ENCODE data around the gene EVX2. TPM values are rescaled to one million over a fixed set of nuclear protein-coding genes. Genes with fewer than 3 reads are reported as not detected.

The EVX2 gene
- total RNA-seq, 2 experiments from 2014 or later, result not detected

DNA sequence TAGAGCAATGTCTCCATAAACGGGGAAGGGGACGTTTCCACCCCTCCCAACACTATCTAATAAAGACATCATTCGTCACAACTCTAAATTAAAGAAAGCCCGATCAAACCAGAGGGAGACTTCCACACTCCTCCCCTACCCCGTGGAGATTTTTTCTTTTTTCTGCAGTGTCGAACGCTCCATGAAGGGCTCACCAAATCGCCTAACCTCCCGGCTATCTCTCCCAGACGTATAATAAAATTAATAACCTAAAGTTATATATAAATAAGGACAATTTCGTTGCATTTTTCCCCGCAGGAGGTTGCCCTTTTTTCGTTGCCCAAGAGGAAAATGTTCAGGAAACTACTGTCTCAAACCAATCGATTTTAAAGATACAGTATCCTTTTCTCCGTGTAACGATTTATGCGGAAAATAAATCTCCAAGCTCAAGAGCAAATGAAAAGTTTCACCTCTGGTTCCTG, 2.4 kb downstream of the EVX2 start:
- intact Hi-C loops (cut with micrococcal nuclease), result loop anchor here (2.0 kb wide), 1 partner anchor 15 kb away; no protein-coding TSS in a partner anchor
- H3K36me3 Mint-ChIP-seq, result peaks cover 39% of the 10 kb centered on the region
- no peak for DNase-seq
- peaks cover 17% of the 10 kb centered on the region for H3K4me1 Mint-ChIP-seq (ENCODE audit: low read depth)
- peak overlapping the region; percentile 45 for H3K4me3 Mint-ChIP-seq
- peaks cover 74% of the 10 kb centered on the region for H3K27me3 Mint-ChIP-seq
- ChIA-PET CTCF (interaction anchor here (2.0 kb wide), 1 partner anchor 16 kb away, joined by 7 read pairs; no protein-coding TSS in a partner anchor), POLR2A (no interaction called here)
- H3K9me3 Mint-ChIP-seq, result peaks cover 18% of the 10 kb centered on the region
- peak overlapping the region; percentile 52 for H3K27ac Mint-ChIP-seq

DNA sequence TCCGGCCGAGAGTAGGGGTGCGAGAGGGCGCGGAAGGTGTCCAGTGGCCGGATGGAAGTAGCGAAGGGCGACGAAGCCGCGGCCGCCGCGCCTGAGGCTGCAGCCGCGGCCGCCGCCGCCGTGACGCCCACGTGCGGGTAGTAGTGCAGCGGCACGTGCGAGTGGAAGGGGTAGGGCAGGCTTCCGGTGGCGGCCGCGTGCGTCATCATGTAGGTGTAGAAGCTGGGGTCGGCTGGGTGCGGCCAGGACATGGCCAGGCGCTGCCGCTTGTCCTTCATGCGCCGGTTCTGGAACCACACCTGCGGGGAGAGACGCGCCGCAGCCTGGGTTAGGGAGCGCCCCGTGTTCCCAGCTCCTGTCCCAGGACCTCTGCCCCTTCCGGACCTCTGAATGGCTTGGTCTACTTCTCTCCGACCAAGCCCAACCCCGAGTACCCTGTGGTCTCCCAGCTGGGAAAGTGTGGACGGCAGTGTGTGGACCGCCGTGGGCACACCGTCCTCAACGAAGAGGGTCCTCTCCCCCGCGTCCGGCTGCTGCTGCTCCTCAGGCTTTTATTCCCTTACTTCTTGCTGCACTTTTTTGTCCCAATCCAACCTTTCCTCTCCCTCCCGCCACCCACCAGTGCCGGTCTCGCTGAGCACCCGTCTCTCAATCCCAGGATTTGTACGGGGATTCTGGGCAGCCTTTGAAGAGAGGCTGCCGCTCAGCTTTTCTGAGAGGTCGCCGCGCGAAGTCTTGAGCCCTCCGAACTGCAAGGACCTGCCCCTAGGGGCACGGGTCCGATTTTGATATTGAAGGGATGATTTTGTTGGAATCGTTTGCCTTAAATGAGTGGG, 3.0 kb downstream of the EVX2 start:
- H3K4me3 Mint-ChIP-seq, result peak overlapping the region; percentile 45
- intact Hi-C loops (cut with micrococcal nuclease), result loop anchor here (2.0 kb wide), 1 partner anchor 16 kb away; no protein-coding TSS in a partner anchor

DNA sequence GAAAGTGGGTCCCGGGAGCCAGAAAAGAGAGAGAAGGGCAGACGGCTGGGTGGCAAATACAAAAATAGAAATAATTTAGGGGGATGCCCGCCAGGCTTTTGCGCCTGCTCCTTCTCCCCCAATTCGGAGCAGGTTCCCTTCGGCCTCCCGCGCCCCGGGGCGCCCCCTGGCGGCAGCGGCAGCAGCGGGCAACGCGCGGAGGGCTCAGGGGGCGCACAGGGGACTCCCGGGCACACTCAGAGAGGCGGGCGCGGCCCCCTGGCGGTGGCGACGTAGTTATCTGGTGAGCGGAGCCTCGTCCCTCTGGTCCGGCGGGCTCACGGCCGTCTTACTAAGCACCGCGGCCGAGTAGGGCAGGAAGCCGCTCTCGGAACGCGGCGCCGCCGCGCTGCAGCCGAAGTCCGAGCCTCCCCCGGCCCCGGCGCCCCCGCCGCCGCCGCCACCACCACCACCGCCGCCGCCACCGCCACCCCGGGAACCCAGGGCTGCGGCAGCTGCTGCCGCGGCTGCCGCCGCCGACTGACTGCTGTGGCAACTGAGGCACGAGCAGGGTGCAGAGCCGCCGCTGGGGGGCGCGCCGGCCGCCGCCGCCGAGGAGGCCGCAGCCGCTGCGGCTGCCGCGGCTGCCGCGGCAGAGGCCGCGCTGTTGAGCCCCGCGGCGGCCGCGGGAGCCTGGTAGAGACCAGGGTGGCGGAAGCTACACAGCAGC, 3.8 kb downstream of the EVX2 start:
- CTCF ChIA-PET, result interaction anchor here (0.7 to 1.2 kb wide), 3 partner anchors 14 to 18 kb away, joined by 3 read pairs; no protein-coding TSS in a partner anchor
- DNase-seq, result no peak
- intact Hi-C loops (cut with micrococcal nuclease), result loop anchor here (2.0 kb wide), 1 partner anchor 17 kb away; no protein-coding TSS in a partner anchor
- Mint-ChIP-seq H3K27me3 (peaks cover 74% of the 10 kb centered on the region), H3K27ac (peak overlapping the region; percentile 42), H3K4me3 (peak overlapping the region; percentile 30), H3K4me1 (ENCODE audit: low read depth) (peaks cover 17% of the 10 kb centered on the region), H3K36me3 (peaks cover 39% of the 10 kb centered on the region), H3K9me3 (peaks cover 22% of the 10 kb centered on the region)
- POLR2A ChIA-PET, result interaction anchor here (0.6 kb wide), 1 partner anchor 380 kb away, joined by 3 read pairs; no protein-coding TSS in a partner anchor

More for the DNA sequence above, 3.0 kb downstream of the EVX2 start:
- Mint-ChIP-seq H3K36me3 (peaks cover 39% of the 10 kb centered on the region), H3K9me3 (peaks cover 19% of the 10 kb centered on the region), H3K27ac (peak overlapping the region; percentile 52), H3K4me1 (ENCODE audit: low read depth) (peaks cover 17% of the 10 kb centered on the region), H3K27me3 (peaks cover 75% of the 10 kb centered on the region)
- CTCF ChIA-PET, result interaction anchor here (0.9 to 2.0 kb wide), 3 partner anchors 15 to 17 kb away, joined by 3 to 7 read pairs (median 3); no protein-coding TSS in a partner anchor
- POLR2A ChIA-PET, result no interaction called here
- DNase-seq, result no peak

DNA sequence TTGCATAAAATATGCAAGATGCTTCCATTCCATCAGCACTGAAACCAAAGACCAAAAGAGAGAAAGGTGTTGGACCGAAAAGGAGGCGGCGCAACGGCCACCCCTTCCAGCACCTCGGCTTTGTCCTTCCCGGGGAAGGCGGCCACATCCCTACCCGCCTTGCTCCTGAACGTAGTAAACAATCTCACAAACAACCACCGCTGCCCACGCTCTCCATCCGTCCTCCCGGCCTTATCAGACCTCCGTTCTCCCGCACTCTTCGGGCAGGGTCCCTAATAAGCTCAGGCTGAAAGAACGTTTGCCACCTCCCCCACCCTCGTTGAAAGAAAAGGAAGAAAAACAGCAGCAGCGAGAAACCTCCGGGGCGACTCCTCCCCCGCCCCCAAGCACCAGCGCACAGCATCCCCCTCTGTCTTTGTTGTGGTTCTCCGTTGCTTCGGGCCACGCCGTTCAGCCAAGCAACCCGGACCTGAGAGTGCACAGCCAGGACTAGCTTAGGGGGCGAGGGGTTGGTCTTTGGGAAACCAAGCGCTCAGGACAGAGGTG, 4.4 kb downstream of the EVX2 start:
- peaks cover 74% of the 10 kb centered on the region for H3K27me3 Mint-ChIP-seq
- POLR2A ChIA-PET, result interaction anchor here (0.6 kb wide), 1 partner anchor 380 kb away, joined by 3 read pairs; no protein-coding TSS in a partner anchor
- CTCF ChIA-PET, result interaction anchor here (0.7 to 1.2 kb wide), 2 partner anchors 14 to 18 kb away, joined by 3 read pairs; no protein-coding TSS in a partner anchor
- H3K36me3 Mint-ChIP-seq, result peaks cover 39% of the 10 kb centered on the region
- H3K27ac Mint-ChIP-seq, result peak overlapping the region; percentile 42
- intact Hi-C loops (cut with micrococcal nuclease), result no loop called here
- H3K9me3 Mint-ChIP-seq, result peaks cover 22% of the 10 kb centered on the region
- no peak for DNase-seq
- peaks cover 17% of the 10 kb centered on the region for H3K4me1 Mint-ChIP-seq (ENCODE audit: low read depth)
- H3K4me3 Mint-ChIP-seq, result peak overlapping the region; percentile 30

DNA sequence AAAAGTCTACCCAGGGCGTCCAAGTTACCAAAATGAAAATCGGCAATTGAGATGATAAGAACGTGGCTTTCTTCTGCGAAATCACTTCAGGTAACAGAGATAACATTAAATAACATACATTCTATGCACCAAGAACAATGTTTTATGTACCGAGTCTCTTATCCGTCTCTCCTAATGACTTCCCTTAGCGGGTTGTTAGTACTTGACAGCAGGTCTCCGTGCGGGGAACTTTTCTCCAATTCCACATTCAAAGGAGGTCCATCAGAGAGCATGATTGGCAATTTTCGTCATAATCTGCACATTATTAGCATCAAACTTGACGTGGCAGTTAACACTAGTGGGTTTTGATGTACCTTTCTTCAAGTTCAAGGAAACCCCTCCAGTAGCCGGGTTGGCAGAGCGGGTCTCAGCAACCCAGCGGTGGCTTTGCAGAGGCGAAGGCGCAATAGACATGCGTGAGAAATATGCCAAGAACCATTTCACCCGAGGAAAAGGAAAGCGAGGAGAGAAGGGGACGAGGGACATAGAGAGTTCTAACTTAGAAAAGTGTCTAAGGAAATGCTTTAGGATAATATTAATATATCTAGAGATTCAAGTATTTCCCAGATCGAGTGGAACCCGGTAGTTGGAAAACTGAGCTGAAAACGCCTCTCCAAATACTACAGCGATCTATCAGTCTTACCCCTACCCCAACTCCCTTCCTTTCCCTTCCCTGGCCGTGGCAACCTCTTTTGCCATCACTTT, 5.0 kb downstream of the EVX2 start:
- CTCF ChIA-PET, result interaction anchor here (0.7 kb wide), 1 partner anchor 15 kb away, joined by 3 read pairs; no protein-coding TSS in a partner anchor
- Mint-ChIP-seq H3K27ac (peak overlapping the region; percentile 2), H3K4me1 (ENCODE audit: low read depth) (peaks cover 17% of the 10 kb centered on the region), H3K9me3 (peaks cover 17% of the 10 kb centered on the region), H3K4me3 (peak overlapping the region; percentile 30), H3K36me3 (peaks cover 34% of the 10 kb centered on the region), H3K27me3 (peaks cover 73% of the 10 kb centered on the region)
- no peak for DNase-seq
- POLR2A ChIA-PET, result no interaction called here
- intact Hi-C loops (cut with micrococcal nuclease), result no loop called here

DNA sequence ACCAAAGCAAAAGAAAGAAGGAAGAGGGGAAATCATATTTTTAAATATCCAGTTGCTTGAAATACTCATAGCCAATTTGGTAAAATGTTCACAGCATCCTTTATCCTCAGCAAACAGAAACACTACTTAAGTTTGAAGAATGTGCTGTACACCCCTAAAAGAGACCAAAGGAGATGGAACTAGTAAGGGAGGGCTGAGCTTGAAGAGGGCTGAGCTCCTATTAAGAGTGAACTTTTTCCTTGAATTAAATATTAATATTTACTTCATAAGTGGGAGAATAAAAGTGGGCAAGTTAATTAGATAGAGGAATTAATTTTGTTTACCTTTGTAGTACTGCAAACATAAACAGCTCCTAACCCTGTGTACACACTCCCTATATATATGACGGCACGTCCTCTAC, 7.0 kb downstream of the EVX2 start:
- intact Hi-C loops (cut with micrococcal nuclease), result no loop called here
- CTCF ChIA-PET, result interaction anchor here (1.0 kb wide), 1 partner anchor 387 kb away, joined by 6 read pairs; no protein-coding TSS in a partner anchor

DNA sequence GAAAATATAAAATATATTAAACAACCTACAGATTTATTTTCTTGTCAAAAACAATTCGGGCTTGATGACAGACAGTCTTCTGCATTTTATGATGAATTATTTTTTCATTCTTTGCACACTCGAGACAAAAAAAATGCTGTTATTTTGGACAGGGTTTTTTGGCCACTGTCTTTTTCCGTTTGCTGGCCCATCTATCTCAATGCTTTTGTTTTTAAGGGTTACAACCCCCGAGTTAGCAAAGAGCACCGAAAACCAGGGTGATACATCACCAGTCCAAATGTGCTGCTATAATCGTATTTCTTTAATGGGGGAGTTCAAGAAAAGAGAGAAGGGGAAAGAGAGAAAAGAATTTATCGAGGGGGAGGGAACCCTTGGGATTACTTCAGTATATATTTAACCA, 7.7 kb downstream of the EVX2 start:
- ChIA-PET POLR2A (no interaction called here), CTCF (no interaction called here)
- intact Hi-C loops (cut with micrococcal nuclease), result no loop called here
- Mint-ChIP-seq H3K27me3 (peaks cover 74% of the 10 kb centered on the region), H3K9me3 (peaks cover 10% of the 10 kb centered on the region), H3K36me3 (peaks cover 16% of the 10 kb centered on the region), H3K4me3 (no peak overlapping the region), H3K4me1 (ENCODE audit: low read depth) (peaks cover 18% of the 10 kb centered on the region), H3K27ac (no peak overlapping the region)
- no peak for DNase-seq

More for the DNA sequence above, 7.0 kb downstream of the EVX2 start:
- no peak overlapping the region for H3K4me3 Mint-ChIP-seq
- peaks cover 19% of the 10 kb centered on the region for H3K4me1 Mint-ChIP-seq (ENCODE audit: low read depth)
- no peak overlapping the region for H3K27ac Mint-ChIP-seq
- peaks cover 77% of the 10 kb centered on the region for H3K27me3 Mint-ChIP-seq
- no peak for DNase-seq
- POLR2A ChIA-PET, result no interaction called here
- H3K9me3 Mint-ChIP-seq, result peaks cover 15% of the 10 kb centered on the region
- peaks cover 22% of the 10 kb centered on the region for H3K36me3 Mint-ChIP-seq

DNA sequence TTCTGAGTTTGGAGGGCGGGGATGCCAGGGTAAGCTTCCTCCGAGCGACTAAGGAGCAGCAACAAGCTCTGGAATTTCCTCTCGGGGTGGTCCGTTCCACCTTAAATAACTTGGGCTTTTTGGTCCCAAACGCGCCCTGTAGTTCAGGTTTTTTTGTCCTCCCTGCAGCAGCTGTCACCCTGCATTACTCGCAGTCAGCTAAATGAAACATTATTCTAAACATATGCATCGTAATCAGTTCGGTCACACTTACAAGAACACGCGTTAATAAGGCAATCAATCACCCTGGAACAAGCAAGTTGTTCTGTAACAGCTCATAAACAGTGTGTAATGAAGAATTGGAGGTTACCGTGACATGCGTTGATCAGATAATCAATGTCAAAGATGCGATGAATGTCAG, 8.3 kb downstream of the EVX2 start:
- peaks cover 75% of the 10 kb centered on the region for H3K27me3 Mint-ChIP-seq
- H3K9me3 Mint-ChIP-seq, result peaks cover 7% of the 10 kb centered on the region
- H3K4me1 Mint-ChIP-seq (ENCODE audit: low read depth), result peaks cover 16% of the 10 kb centered on the region
- ChIA-PET CTCF (interaction anchor here (1.5 kb wide), 1 partner anchor 21 kb away, joined by 4 read pairs; no protein-coding TSS in a partner anchor), POLR2A (no interaction called here)
- peaks cover 14% of the 10 kb centered on the region for H3K36me3 Mint-ChIP-seq
- DNase-seq, result no peak
- intact Hi-C loops (cut with micrococcal nuclease), result no loop called here
- H3K4me3 Mint-ChIP-seq, result no peak overlapping the region
- no peak overlapping the region for H3K27ac Mint-ChIP-seq

DNA sequence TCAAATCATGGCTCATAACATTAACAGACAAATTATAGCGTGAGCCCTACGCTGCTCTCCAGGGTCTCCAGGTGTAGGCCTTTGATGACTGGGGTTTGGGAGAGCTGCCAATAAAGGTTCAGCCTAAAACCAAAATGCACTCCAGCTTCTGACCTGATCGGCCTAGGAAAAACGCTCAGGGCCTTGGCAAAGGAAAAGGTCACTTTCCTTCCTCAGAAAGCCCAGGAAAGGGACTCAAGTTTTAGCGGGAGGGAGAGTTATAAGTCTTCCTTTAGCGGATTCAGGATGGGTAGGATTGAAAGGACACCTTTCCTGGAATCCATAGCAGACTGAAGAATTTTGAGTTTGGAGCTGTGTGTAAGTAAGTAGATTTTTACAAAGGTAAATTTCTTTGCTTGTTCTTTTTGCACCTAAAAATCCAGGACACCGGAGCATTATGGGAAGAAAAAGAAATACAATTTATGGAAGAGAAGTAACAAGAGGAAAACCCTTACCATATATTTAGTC, 8.8 kb downstream of the EVX2 start:
- peaks cover 14% of the 10 kb centered on the region for H3K36me3 Mint-ChIP-seq
- DNase-seq, result no peak
- peaks cover 16% of the 10 kb centered on the region for H3K4me1 Mint-ChIP-seq (ENCODE audit: low read depth)
- H3K27ac Mint-ChIP-seq, result no peak overlapping the region
- peaks cover 80% of the 10 kb centered on the region for H3K27me3 Mint-ChIP-seq
- ChIA-PET CTCF (interaction anchor here (0.9 to 1.5 kb wide), 2 partner anchors 21 to 385 kb away, joined by 3 to 4 read pairs; no protein-coding TSS in a partner anchor), POLR2A (no interaction called here)
- intact Hi-C loops (cut with micrococcal nuclease), result no loop called here
- H3K9me3 Mint-ChIP-seq, result peaks cover 7% of the 10 kb centered on the region
- no peak overlapping the region for H3K4me3 Mint-ChIP-seq

DNA sequence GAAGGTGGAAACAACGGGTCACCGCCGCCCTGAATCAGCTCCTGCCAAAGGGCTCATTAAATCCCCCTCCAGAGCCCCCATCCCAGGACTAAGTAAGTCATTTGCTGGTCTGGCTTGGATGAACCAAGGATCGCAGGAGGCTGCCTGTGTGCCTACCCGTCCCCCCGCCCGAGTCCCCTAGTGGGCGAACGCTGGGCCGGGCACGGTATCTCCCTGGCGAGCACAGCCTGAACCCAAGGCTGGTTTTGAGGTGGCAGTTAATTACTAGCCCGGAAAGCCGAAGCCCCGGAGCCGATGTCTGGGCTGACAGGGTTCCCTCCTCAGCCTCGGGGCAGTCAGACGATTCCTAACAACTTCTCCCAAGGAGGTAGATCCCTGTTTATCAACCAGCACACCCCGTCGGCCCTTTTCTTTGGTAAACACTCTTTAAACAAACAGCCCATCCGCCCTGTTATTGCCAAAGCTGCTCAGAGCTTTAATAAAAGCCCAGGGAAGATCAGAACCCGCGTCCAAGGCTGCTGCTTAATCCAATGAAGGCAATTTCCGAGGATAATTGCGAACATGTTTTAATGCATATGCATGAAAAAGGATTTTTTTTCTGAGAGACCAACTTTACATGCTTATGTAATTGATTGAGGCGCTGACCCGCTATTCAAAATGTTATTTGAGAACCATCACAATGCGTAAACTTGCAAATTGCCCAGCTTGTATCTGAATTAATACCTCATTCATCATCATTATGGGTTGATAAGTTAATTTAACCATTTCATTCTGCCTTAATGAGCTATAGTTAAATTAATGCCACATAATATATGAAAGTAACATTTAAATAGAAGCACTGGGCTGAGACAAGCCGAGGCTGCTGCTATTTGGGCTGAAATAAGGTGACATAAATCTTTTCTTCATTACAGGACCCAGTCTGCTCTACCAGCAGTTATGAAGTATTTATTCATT, 10.5 kb downstream of the EVX2 start:
- Mint-ChIP-seq H3K4me1 (ENCODE audit: low read depth) (peaks cover 11% of the 10 kb centered on the region), H3K27ac (no peak overlapping the region), H3K36me3 (peaks cover 1% of the 10 kb centered on the region), H3K4me3 (no peak overlapping the region), H3K9me3 (peaks cover 3% of the 10 kb centered on the region), H3K27me3 (peaks cover 82% of the 10 kb centered on the region)
- intact Hi-C loops (cut with micrococcal nuclease), result no loop called here
- no peak for DNase-seq
- POLR2A ChIA-PET, result no interaction called here
- CTCF ChIA-PET, result interaction anchor here (1.2 kb wide), 1 partner anchor 24 kb away, joined by 5 read pairs; no protein-coding TSS in a partner anchor

Data from activated CD4-positive, alpha-beta memory T cell treated with anti-CD3 and anti-CD28 coated beads for 36 hours (primary cell).